ENCODE measurements around the gene IARS2.

DNA sequence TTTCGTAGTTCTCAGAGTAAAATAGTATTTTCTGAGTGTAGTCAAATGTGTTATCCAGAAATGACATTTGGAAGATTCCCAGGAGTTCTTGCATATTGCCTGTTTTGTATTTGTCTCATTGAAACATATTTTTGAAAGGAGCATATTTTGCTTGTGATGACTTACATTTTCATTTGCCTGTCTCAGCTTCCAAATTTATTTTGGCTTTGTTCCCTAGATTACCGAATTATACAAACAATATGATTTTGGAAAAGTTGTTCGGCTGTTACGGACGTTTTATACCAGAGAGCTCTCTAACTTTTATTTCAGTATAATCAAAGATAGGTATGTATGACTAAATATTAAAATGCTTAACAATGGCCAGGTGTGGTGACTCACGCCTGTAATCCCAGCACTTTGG, 46.0 kb downstream of the IARS2 start:
- TF ChIP-seq CTCF (IDR thresholded peaks at IDR 0.05): no peak
- no peak for TF ChIP-seq EZH2 (IDR thresholded peaks at IDR 0.05; ENCODE audit: borderline replicate concordance, insufficient read depth, low read depth, low read length, poor library complexity, severe bottlenecking)
